NCI-H2107 treated with DMSO at 0.1 percent for 48 hours (cell line): ENCODE results near the gene SESN1.

Experiments used
- DNase-seq: peaks from one replicate; lab custom pipeline; 2025; ENCODE audit not compliant: unreplicated experiment; lab: John Stamatoyannopoulos, UW

SESN1 gene

GRCh38 chr6:108942556-108943492 lies 151.8 kb downstream of the SESN1 start:
- no peak for DNase-seq

- DNase-seq = no peak
These were observed 152.8 kb downstream of the SESN1 start for GRCh38 chr6:108941859-108942258.

- DNase-seq = no peak
These were observed 153.4 kb downstream of the SESN1 start for GRCh38 chr6:108941281-108941680.

GRCh38 chr6:108940741-108941140 lies 153.9 kb downstream of the SESN1 start:
- DNase-seq = no peak

GRCh38 chr6:108937170-108937569 lies 157.5 kb downstream of the SESN1 start:
- no peak for DNase-seq
